ENCODE measurements around the gene AGK.

AGK gene

GRCh38 chr7:141649865-141650634 lies 98.8 kb downstream of the AGK start:
- DNase-seq, result peak; percentile 32

GRCh38 chr7:141651417-141651816 lies 100.2 kb downstream of the AGK start:
- no peak for DNase-seq

GRCh38 chr7:141652691-141653090 lies 101.5 kb downstream of the AGK start:
- no peak for DNase-seq

GRCh38 chr7:141654551-141654950 lies 103.3 kb downstream of the AGK start:
- peak; percentile 68 for DNase-seq

GRCh38 chr7:141659501-141659900 lies 108.3 kb downstream of the AGK start:
- no peak for DNase-seq

- DNase-seq, result no peak
These were observed 109.0 kb downstream of the AGK start for GRCh38 chr7:141660259-141660658.

GRCh38 chr7:141663081-141663849 lies 112.1 kb downstream of the AGK start:
- no peak for DNase-seq

GRCh38 chr7:141664450-141664849 lies 113.2 kb downstream of the AGK start:
- DNase-seq, result no peak

- DNase-seq, result no peak
These were observed 114.2 kb downstream of the AGK start for GRCh38 chr7:141665208-141666035.

- no peak for DNase-seq
These were observed 114.9 kb downstream of the AGK start for GRCh38 chr7:141666071-141666470.

- DNase-seq, result no peak
These were observed 117.6 kb downstream of the AGK start for GRCh38 chr7:141668853-141669252.

- DNase-seq, result no peak
These were observed 120.7 kb downstream of the AGK start for GRCh38 chr7:141671705-141672496.

- no peak for DNase-seq
These were observed 122.1 kb downstream of the AGK start for GRCh38 chr7:141673346-141673745.

GRCh38 chr7:141674171-141674671 lies 123.0 kb downstream of the AGK start:
- DNase-seq, result no peak

GRCh38 chr7:141674702-141675101 lies 123.5 kb downstream of the AGK start:
- no peak for DNase-seq

GRCh38 chr7:141675436-141676215 lies 124.4 kb downstream of the AGK start:
- no peak for DNase-seq

GRCh38 chr7:141676618-141677017 lies 125.4 kb downstream of the AGK start:
- no peak for DNase-seq

- no peak for DNase-seq
These were observed 127.8 kb downstream of the AGK start for GRCh38 chr7:141679014-141679413.

GRCh38 chr7:141685285-141686023 lies 134.2 kb downstream of the AGK start:
- no peak for DNase-seq

GRCh38 chr7:141686074-141686473 lies 134.9 kb downstream of the AGK start:
- no peak for DNase-seq

- no peak for DNase-seq
These were observed 135.5 kb downstream of the AGK start for GRCh38 chr7:141686670-141687069.
